Measurements from ENCODE around the gene PRPF40A. TPM values are rescaled to one million over a fixed set of nuclear protein-coding genes. Genes with fewer than 3 reads are reported as not detected.

PRPF40A gene
- total RNA-seq, 1 donor from 2014 or later = 136 TPM

- peak overlapping the region; percentile 53 for H3K27ac Mint-ChIP-seq (ENCODE audit: unreplicated experiment)
- TF ChIP-seq CTCF (conservative IDR thresholded peaks at IDR 0.05) = no peak
- H3K4me1 Mint-ChIP-seq = peaks cover 22% of the 10 kb centered on the region
- H3K36me3 Mint-ChIP-seq (ENCODE audit: low read depth) = peaks cover 5% of the 10 kb centered on the region
- no peaks in the 10 kb centered on the region for H3K9me3 Mint-ChIP-seq
- DNase-seq (ENCODE audit: low read depth, low spot score) = no peak
- H3K4me3 Mint-ChIP-seq = no peak overlapping the region
- no peaks in the 10 kb centered on the region for H3K27me3 Mint-ChIP-seq (ENCODE audit: low read depth)
Observed at GRCh38 chr2:152650768-152651371, 66.4 kb downstream of the PRPF40A start.

GRCh38 chr2:152649997-152650396 lies 67.3 kb downstream of the PRPF40A start:
- no peak for DNase-seq (ENCODE audit: low read depth, low spot score)
- no peak for TF ChIP-seq CTCF (conservative IDR thresholded peaks at IDR 0.05)
- Mint-ChIP-seq H3K27ac (ENCODE audit: unreplicated experiment) (no peak overlapping the region), H3K4me1 (peaks cover 22% of the 10 kb centered on the region), H3K27me3 (ENCODE audit: low read depth) (no peaks in the 10 kb centered on the region), H3K36me3 (ENCODE audit: low read depth) (peaks cover 5% of the 10 kb centered on the region), H3K9me3 (no peaks in the 10 kb centered on the region), H3K4me3 (no peak overlapping the region)

GRCh38 chr2:152648336-152648735 lies 68.9 kb downstream of the PRPF40A start:
- peak; percentile 54 for TF ChIP-seq CTCF (conservative IDR thresholded peaks at IDR 0.05)
- DNase-seq (ENCODE audit: low read depth, low spot score) = no peak

GRCh38 chr2:152647552-152647951 lies 69.7 kb downstream of the PRPF40A start:
- H3K4me3 Mint-ChIP-seq = peak overlapping the region; percentile 68
- no peaks in the 10 kb centered on the region for H3K27me3 Mint-ChIP-seq (ENCODE audit: low read depth)
- peaks cover 22% of the 10 kb centered on the region for H3K4me1 Mint-ChIP-seq
- no peak for DNase-seq (ENCODE audit: low read depth, low spot score)
- no peak for TF ChIP-seq CTCF (conservative IDR thresholded peaks at IDR 0.05)
- peak overlapping the region; percentile 22 for H3K27ac Mint-ChIP-seq (ENCODE audit: unreplicated experiment)
- no peaks in the 10 kb centered on the region for H3K9me3 Mint-ChIP-seq
- H3K36me3 Mint-ChIP-seq (ENCODE audit: low read depth) = peaks cover 11% of the 10 kb centered on the region

More at GRCh38 chr2:152648336-152648735, 68.9 kb downstream of the PRPF40A start:
- Mint-ChIP-seq H3K4me3 (peak overlapping the region; percentile 68), H3K4me1 (peaks cover 22% of the 10 kb centered on the region), H3K27me3 (ENCODE audit: low read depth) (no peaks in the 10 kb centered on the region), H3K9me3 (no peaks in the 10 kb centered on the region), H3K27ac (ENCODE audit: unreplicated experiment) (peak overlapping the region; percentile 22), H3K36me3 (ENCODE audit: low read depth) (peaks cover 11% of the 10 kb centered on the region)

GRCh38 chr2:152646775-152647174 lies 70.5 kb downstream of the PRPF40A start:
- H3K27ac Mint-ChIP-seq (ENCODE audit: unreplicated experiment) = no peak overlapping the region
- H3K27me3 Mint-ChIP-seq (ENCODE audit: low read depth) = no peaks in the 10 kb centered on the region
- DNase-seq (ENCODE audit: low read depth, low spot score) = no peak
- peaks cover 22% of the 10 kb centered on the region for H3K4me1 Mint-ChIP-seq
- TF ChIP-seq CTCF (conservative IDR thresholded peaks at IDR 0.05) = no peak
- peak overlapping the region; percentile 45 for H3K4me3 Mint-ChIP-seq
- H3K9me3 Mint-ChIP-seq = no peaks in the 10 kb centered on the region
- peaks cover 11% of the 10 kb centered on the region for H3K36me3 Mint-ChIP-seq (ENCODE audit: low read depth)
